ENCODE measurements around the gene TIMP3.

- TF ChIP-seq CTCF (IDR thresholded peaks at IDR 0.05; ENCODE audit: poor library complexity), result no peak
- TF ChIP-seq EZH2 (IDR thresholded peaks at IDR 0.05; ENCODE audit: borderline replicate concordance), result no peak
- no peak for TF ChIP-seq EZH2phosphoT487 (IDR thresholded peaks at IDR 0.05; ENCODE audit: low read depth, severe bottlenecking, unreplicated experiment)
Measured at GRCh38 chr22:32820131-32821119, 18.9 kb downstream of the TIMP3 start.
